ENCODE data around the gene PFKFB4. TPM values are rescaled to one million over a fixed set of nuclear protein-coding genes. Genes with fewer than 3 reads are reported as not detected.

Gene PFKFB4
- total RNA-seq, 3 donors from 2014 or later (not counting 1 experiment from before 2014, with no cell fraction given) = 2.4 to 4.3 (median 3.6) TPM

- peaks cover 59% of the 10 kb centered on the region for H3K36me3 ChIP-seq (ENCODE audit: control insufficient read depth, insufficient read depth, low read length)
- H3K36me3 Mint-ChIP-seq = no peaks in the 10 kb centered on the region
- no peak overlapping the region for H3K4me3 Mint-ChIP-seq
- H3K9me3 ChIP-seq (ENCODE audit: control insufficient read depth, insufficient read depth, low read length) = no peaks in the 10 kb centered on the region
- no peak for ATAC-seq
- no peaks in the 10 kb centered on the region for H3K4me1 ChIP-seq (ENCODE audit: control insufficient read depth, insufficient read depth, low read length)
- peaks cover 1% of the 10 kb centered on the region for H3K27me3 ChIP-seq (ENCODE audit: control insufficient read depth, insufficient read depth, low read length)
- no peak overlapping the region for H3K27ac ChIP-seq (ENCODE audit: low read length)
- TF ChIP-seq, protein P1, sequence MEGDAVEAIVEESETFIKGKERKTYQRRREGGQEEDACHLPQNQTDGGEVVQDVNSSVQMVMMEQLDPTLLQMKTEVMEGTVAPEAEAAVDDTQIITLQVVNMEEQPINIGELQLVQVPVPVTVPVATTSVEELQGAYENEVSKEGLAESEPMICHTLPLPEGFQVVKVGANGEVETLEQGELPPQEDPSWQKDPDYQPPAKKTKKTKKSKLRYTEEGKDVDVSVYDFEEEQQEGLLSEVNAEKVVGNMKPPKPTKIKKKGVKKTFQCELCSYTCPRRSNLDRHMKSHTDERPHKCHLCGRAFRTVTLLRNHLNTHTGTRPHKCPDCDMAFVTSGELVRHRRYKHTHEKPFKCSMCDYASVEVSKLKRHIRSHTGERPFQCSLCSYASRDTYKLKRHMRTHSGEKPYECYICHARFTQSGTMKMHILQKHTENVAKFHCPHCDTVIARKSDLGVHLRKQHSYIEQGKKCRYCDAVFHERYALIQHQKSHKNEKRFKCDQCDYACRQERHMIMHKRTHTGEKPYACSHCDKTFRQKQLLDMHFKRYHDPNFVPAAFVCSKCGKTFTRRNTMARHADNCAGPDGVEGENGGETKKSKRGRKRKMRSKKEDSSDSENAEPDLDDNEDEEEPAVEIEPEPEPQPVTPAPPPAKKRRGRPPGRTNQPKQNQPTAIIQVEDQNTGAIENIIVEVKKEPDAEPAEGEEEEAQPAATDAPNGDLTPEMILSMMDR (IDR thresholded peaks at IDR 0.05) = no peak
- 100% methylated on average over 12 of the region's 12 CpGs for WGBS (ENCODE audit: insufficient coverage)
- intact Hi-C loops (cut with micrococcal nuclease) = no loop called here
- H3K4me3 ChIP-seq (ENCODE audit: low read length) = no peak overlapping the region
- peaks cover 7 to 9% of the 10 kb centered on the region in 2 donors for H3K27me3 Mint-ChIP-seq (ENCODE audit: low read depth in 2 of 2)
- no peaks in the 10 kb centered on the region for H3K9me3 Mint-ChIP-seq
- peaks cover 0 to 18% of the 10 kb centered on the region in 2 donors for H3K4me1 Mint-ChIP-seq
- DNase-seq = no peak
- H3K27ac Mint-ChIP-seq = no peak overlapping the region
These were observed 43.1 kb upstream of the PFKFB4 start for GRCh38 chr3:48599509-48600285.

DNA sequence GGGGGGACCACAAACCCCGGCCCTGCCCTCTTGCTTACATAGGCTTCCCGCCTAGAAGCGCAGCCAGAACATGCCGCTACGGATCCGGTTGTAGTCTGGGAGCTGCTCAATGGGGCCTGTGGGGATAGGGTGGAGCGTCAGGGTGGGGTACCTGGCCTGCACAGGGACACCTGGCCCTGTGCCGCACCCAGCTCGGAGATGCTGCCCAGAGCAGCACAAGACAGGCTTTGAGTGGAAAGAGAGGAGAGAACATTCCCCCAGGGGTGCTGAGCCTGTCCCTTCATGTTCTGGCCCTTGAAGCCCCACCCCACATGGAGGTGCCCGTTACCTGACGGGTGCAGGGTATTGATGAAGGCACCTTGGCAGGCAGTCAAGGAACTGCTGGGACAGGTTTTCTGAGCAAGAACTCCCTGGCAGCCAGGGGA is 42.5 kb upstream of the PFKFB4 start:
- no peak overlapping the region for H3K27ac Mint-ChIP-seq
- peaks cover 2% of the 10 kb centered on the region for H3K27me3 ChIP-seq (ENCODE audit: control insufficient read depth, insufficient read depth, low read length)
- DNase-seq (no peak), ATAC-seq (no peak)
- peaks cover 53% of the 10 kb centered on the region for H3K36me3 ChIP-seq (ENCODE audit: control insufficient read depth, insufficient read depth, low read length)
- no peak overlapping the region for H3K4me3 ChIP-seq (ENCODE audit: low read length)
- intact Hi-C loops (cut with micrococcal nuclease) = no loop called here
- H3K36me3 Mint-ChIP-seq = no peaks in the 10 kb centered on the region
- no peak overlapping the region for H3K4me3 Mint-ChIP-seq
- peaks cover 7 to 15% of the 10 kb centered on the region in 2 donors for H3K27me3 Mint-ChIP-seq (ENCODE audit: low read depth in 2 of 2)
- no peak overlapping the region for H3K27ac ChIP-seq (ENCODE audit: low read length)
- H3K9me3 Mint-ChIP-seq = no peaks in the 10 kb centered on the region
- no peaks in the 10 kb centered on the region for H3K9me3 ChIP-seq (ENCODE audit: control insufficient read depth, insufficient read depth, low read length)
- TF ChIP-seq, protein P1 (IDR thresholded peaks at IDR 0.05) = no peak
- peaks cover 0 to 18% of the 10 kb centered on the region in 2 donors for H3K4me1 Mint-ChIP-seq
- H3K4me1 ChIP-seq (ENCODE audit: control insufficient read depth, insufficient read depth, low read length) = no peaks in the 10 kb centered on the region
- WGBS (ENCODE audit: insufficient coverage) = 98% methylated on average over 11 of the region's 11 CpGs

DNA sequence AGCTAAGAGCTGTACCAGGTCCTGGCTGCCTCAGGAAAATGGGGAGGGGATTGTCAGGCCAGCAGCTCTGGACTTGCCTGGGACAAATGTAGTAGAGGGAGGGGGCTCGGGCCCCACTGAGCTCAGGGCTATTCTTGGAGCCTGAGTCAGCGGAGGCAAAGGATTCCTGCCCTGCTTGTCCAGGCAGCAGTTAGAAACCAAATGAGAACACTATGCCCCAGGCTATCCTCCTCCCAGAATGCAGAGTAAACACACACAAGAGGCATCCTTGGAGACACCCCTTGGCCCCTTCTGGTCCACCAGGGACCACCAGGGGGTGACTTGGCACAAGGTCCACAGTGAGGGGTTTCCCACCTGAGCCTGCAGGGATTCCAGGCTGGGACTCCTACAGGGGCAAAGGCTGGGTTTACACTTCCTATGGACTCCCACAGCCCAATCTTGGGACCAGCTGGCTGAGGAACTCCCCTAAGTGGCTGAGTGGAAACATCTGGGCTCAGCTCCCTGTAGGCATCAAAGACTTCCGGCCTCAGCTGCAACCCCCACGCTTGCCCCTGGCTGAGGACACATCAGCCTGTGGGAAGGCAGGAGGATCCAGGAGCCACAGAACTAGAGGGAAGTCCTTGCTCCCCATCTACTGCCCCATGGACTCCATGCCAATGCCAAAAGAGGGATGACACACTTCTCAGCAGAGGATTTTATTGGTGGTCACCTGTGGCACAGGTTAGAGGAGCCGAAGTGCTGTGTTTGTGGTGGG is 41.9 kb upstream of the PFKFB4 start:
- Histone ChIP-seq H3K27me3 (ENCODE audit: control insufficient read depth, insufficient read depth, low read length) (peaks cover 2% of the 10 kb centered on the region), H3K4me3 (ENCODE audit: low read length) (no peak overlapping the region), H3K36me3 (ENCODE audit: control insufficient read depth, insufficient read depth, low read length) (peaks cover 47% of the 10 kb centered on the region), H3K9me3 (ENCODE audit: control insufficient read depth, insufficient read depth, low read length) (no peaks in the 10 kb centered on the region), H3K4me1 (ENCODE audit: control insufficient read depth, insufficient read depth, low read length) (no peaks in the 10 kb centered on the region), H3K27ac (ENCODE audit: low read length) (no peak overlapping the region)
- H3K27me3 Mint-ChIP-seq (ENCODE audit: low read depth in 2 of 2) = peaks cover 7 to 15% of the 10 kb centered on the region in 2 donors
- H3K9me3 Mint-ChIP-seq = no peaks in the 10 kb centered on the region
- H3K27ac Mint-ChIP-seq = no peak overlapping the region
- peaks cover 0 to 18% of the 10 kb centered on the region in 2 donors for H3K4me1 Mint-ChIP-seq
- H3K4me3 Mint-ChIP-seq = no peak overlapping the region
- DNase-seq (no peak), ATAC-seq (no peak)
- TF ChIP-seq, protein P1 (IDR thresholded peaks at IDR 0.05) = no peak
- H3K36me3 Mint-ChIP-seq = no peaks in the 10 kb centered on the region
- intact Hi-C loops (cut with micrococcal nuclease) = no loop called here
- WGBS (ENCODE audit: insufficient coverage) = 83% methylated on average over 5 of the region's 5 CpGs
